HL-60 (cell line): ENCODE results near the gene CLCN4.

ENCODE experiments used
- CTCF ChIP-seq: IDR thresholded peaks from one replicate; pipeline ENCODE4 v1.5.1; 2011; ENCODE audit warnings: low read length, control low read depth, inconsistent platforms; ENCODE audit not compliant: insufficient read depth
- GABPA ChIP-seq: IDR thresholded peaks from 2 replicates; pipeline ENCODE4 v1.6.1; 2012; ENCODE audit warnings: low read depth
- POLR2AphosphoS5 ChIP-seq: IDR thresholded peaks from 2 replicates; pipeline ENCODE4 v1.6.1; 2012; ENCODE audit warnings: low read depth
- REST ChIP-seq: IDR thresholded peaks from 2 replicates; pipeline ENCODE4 v1.6.1; 2012; ENCODE audit warnings: low read depth; ENCODE audit not compliant: insufficient replicate concordance
- SPI1 ChIP-seq: IDR thresholded peaks from 2 replicates; pipeline ENCODE4 v1.6.1; 2012; ENCODE audit warnings: low read depth, mild to moderate bottlenecking, borderline replicate concordance

DNA sequence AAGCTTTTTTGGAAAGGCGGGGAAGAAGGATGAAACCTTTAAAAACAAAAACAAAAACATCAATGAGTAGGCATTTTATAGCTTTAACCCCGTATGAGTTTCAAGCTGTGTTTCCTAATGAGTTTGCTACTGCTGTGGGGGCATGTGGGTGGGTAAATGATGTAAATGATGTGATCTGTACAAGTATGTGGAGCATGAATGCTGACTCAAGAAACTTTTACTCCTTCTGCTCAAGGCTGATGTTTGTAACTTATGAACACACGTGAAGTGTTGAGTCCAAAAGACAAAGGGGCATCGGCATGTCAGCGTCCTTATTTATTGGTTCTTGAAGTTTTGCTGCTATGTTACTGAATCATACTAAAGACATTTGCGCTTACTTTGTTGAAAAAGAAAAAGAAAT is 76.9 kb downstream of the CLCN4 start:
- no peak for TF ChIP-seq GABPA
- TF ChIP-seq REST = no peak
- no peak for TF ChIP-seq CTCF
- TF ChIP-seq SPI1 = no peak
- no peak for TF ChIP-seq POLR2AphosphoS5
